Activated CD8-positive, alpha-beta T cell treated with anti-CD3 and anti-CD28 coated beads, Interleukin-2, amount 10 ng/mL, durations not matched to agents 7 days and 5 days (primary cell): ENCODE data around the gene GAS7. TPM values are rescaled to one million over a fixed set of nuclear protein-coding genes. Genes with fewer than 3 reads are reported as not detected.

ENCODE experiments used
- total RNA-seq, 2 experiments: library from RNA; stranded (reverse); gene quantifications; one replicate each; pipeline ENCODE4 v1.2.3, GENCODE V29; 2021

GAS7 gene
- total RNA-seq, 2 experiments from 2014 or later = 0.61 to 1.6 TPM

Other genes starting within 250 kb of the GAS7 start
- not detected for gene MYH13, start 174.4 kb upstream of the GAS7 start, total RNA-seq
- gene MYH8, start 223.3 kb upstream of the GAS7 start, total RNA-seq = not detected